Liver (tissue), 9 donors: ENCODE results near the gene NAT16. TPM values are rescaled to one million over a fixed set of nuclear protein-coding genes. Genes with fewer than 3 reads are reported as not detected.

Experiments
- DNase-seq: peaks from one replicate; pipeline ENCODE4 v3.0.0-alpha.2; 2017; ENCODE audit warnings: low spot score
- H3K27ac ChIP-seq, 2 donors: one replicate each; pipeline ENCODE4 v1.7.0; 2013; ENCODE audit warnings: inconsistent platforms in 2 of 2, low read length in 2 of 2, control low read depth in 1 of 2, low read depth in 1 of 2, mild to moderate bottlenecking in 1 of 2
- H3K27me3 ChIP-seq, 4 donors: one replicate each; pipeline versions ENCODE4 v1.6.1 to v1.7.0; 2013; ENCODE audit warnings: low read length in 3 of 4, inconsistent platforms in 1 of 4, mild to moderate bottlenecking in 1 of 4, moderate library complexity in 1 of 4; ENCODE audit not compliant: control insufficient read depth in 4 of 4, insufficient read depth in 4 of 4
- H3K36me3 ChIP-seq, 4 donors: one replicate each; pipeline versions ENCODE4 v1.6.1 to v1.7.0; 2013; ENCODE audit warnings: low read length in 3 of 4, mild to moderate bottlenecking in 3 of 4, low read depth in 1 of 4, moderate library complexity in 1 of 4; ENCODE audit not compliant: control insufficient read depth in 4 of 4, insufficient read depth in 3 of 4
- H3K4me1 ChIP-seq, 4 donors: one replicate each; pipeline versions ENCODE4 v1.6.1 to v1.7.0; 2013; ENCODE audit warnings: low read length in 3 of 4, mild to moderate bottlenecking in 3 of 4, moderate library complexity in 1 of 4; ENCODE audit not compliant: control insufficient read depth in 4 of 4, insufficient read depth in 4 of 4
- H3K4me3 ChIP-seq, 3 donors: one replicate each; pipeline versions ENCODE4 v1.6.1 to v1.7.0; 2013; ENCODE audit warnings: low read length in 3 of 3, control low read depth in 1 of 3, low read depth in 1 of 3, mild to moderate bottlenecking in 1 of 3
- H3K9ac ChIP-seq, 2 donors: one replicate each; pipeline ENCODE4 v1.7.0; 2013; ENCODE audit warnings: low read length in 2 of 2, mild to moderate bottlenecking in 2 of 2, moderate library complexity in 2 of 2, control low read depth in 1 of 2, low read depth in 1 of 2
- H3K9me3 ChIP-seq, 4 donors: one replicate each; pipeline versions ENCODE4 v1.6.1 to v1.7.0; 2013; ENCODE audit warnings: low read length in 3 of 4; ENCODE audit not compliant: control insufficient read depth in 4 of 4
- ATF3 ChIP-seq: IDR thresholded peaks from 2 replicates; pipeline ENCODE4 v1.6.1; 2016; ENCODE audit warnings: antibody characterized with exemption
- CTCF ChIP-seq: fragments of 150-350 bp; IDR thresholded peaks from 2 replicates; pipeline ENCODE4 v1.5.1; 2017; ENCODE audit warnings: improper control_type of control experiment, low read depth, low read length; ENCODE audit not compliant: missing input control
- EGR1 ChIP-seq, 2 donors: IDR thresholded peaks; 2 replicates each; pipeline ENCODE4 v1.6.1; 2016 to 2018; ENCODE audit warnings: antibody characterized with exemption in 2 of 2, low read depth in 2 of 2
- FOXA1 ChIP-seq: IDR thresholded peaks from 2 replicates; pipeline ENCODE4 v1.6.1; 2016; ENCODE audit warnings: antibody characterized with exemption
- FOXA2 ChIP-seq: IDR thresholded peaks from 2 replicates; pipeline ENCODE4 v1.6.1; 2016; ENCODE audit warnings: antibody characterized with exemption
- GABPA ChIP-seq, 2 donors: IDR thresholded peaks in 1 of 2; conservative IDR thresholded peaks in 1 of 2; 2 replicates each; pipeline ENCODE4 v1.6.1; 2016; ENCODE audit warnings: antibody characterized with exemption in 2 of 2, mild to moderate bottlenecking in 1 of 2, moderate library complexity in 1 of 2
- HNF4A ChIP-seq, 2 donors: conservative IDR thresholded peaks; 2 replicates each; pipeline ENCODE4 v1.6.1; 2016; ENCODE audit warnings: antibody characterized with exemption in 2 of 2, mild to moderate bottlenecking in 2 of 2
- HNF4G ChIP-seq: IDR thresholded peaks from 2 replicates; pipeline ENCODE4 v1.6.1; 2016; ENCODE audit warnings: antibody characterized with exemption
- JUND ChIP-seq, 2 donors: IDR thresholded peaks; 2 replicates each; pipeline ENCODE4 v1.6.1; 2016; ENCODE audit warnings: antibody characterized with exemption in 2 of 2
- MAX ChIP-seq: IDR thresholded peaks from 2 replicates; pipeline ENCODE4 v1.6.1; 2016; ENCODE audit warnings: antibody characterized with exemption
- NR2F2 ChIP-seq: IDR thresholded peaks from 2 replicates; pipeline ENCODE4 v1.6.1; 2016; ENCODE audit warnings: antibody characterized with exemption
- RAD21 ChIP-seq, 2 donors: IDR thresholded peaks; 2 replicates each; pipeline ENCODE4 v1.6.1; 2016; ENCODE audit warnings: antibody characterized with exemption in 2 of 2, mild to moderate bottlenecking in 2 of 2
- REST ChIP-seq: IDR thresholded peaks from 2 replicates; pipeline ENCODE4 v1.6.1; 2016; ENCODE audit warnings: antibody characterized with exemption, mild to moderate bottlenecking
- RXRA ChIP-seq, 2 donors: IDR thresholded peaks; 2 replicates each; pipeline ENCODE4 v1.6.1; 2017 to 2018; ENCODE audit warnings: antibody characterized with exemption in 2 of 2, mild to moderate bottlenecking in 1 of 2
- TAF1 ChIP-seq: conservative IDR thresholded peaks from 2 replicates; pipeline ENCODE4 v1.6.1; 2016; ENCODE audit warnings: antibody characterized with exemption, mild to moderate bottlenecking
- ZBTB33 ChIP-seq: IDR thresholded peaks from 2 replicates; pipeline ENCODE4 v1.6.1; 2016; ENCODE audit warnings: antibody characterized with exemption
- WGBS: extraction: QIAGEN DNeasy Blood & Tissue Kit; methylation state at CpG from one replicate; pipeline ENCODE4 v1.1.7; 2013; 5-methylcytosine and 5-hydroxymethylcytosine counted together
- polyA plus RNA-seq, 2 donors: library from polyadenylated mRNA; stranded (reverse) in 1 of 2; unstranded in 1 of 2; fragments of 200-250 nt in 1 of 2; fragments of >200 nt in 1 of 2; fragmentation: Nextera tagmentation in 1 of 2; extraction: Ambion mirVana in 1 of 2; gene quantifications; one replicate each; pipeline versions ENCODE4 v1.2.1 to v1.2.3, GENCODE V29; 2013 to 2015
- total RNA-seq, 2 donors: library from RNA; depleted of rRNA; stranded (reverse); fragments of >200 nt; gene quantifications; one replicate each; pipeline ENCODE4 v1.2.3, GENCODE V29; 2014
- donor health status: healthy.
- donor health status: healthy.
- donor health status: healthy.
- donor health status: healthy.
- donor health status: healthy.

Gene NAT16
- total and polyA plus RNA-seq, 4 donors: not detected

GRCh38 chr7:101195884-101196283 is 15.8 kb upstream of the NAT16 start:
- Histone ChIP-seq H3K36me3 (peaks cover 0 to 1% (median 0%) of the 10 kb centered on the region in 4 donors), H3K27ac (no peak overlapping the region), H3K27me3 (no peaks in the 10 kb centered on the region), H3K9me3 (no peaks in the 10 kb centered on the region), H3K4me1 (peaks cover 3 to 17% (median 11%) of the 10 kb centered on the region in 4 donors), H3K9ac (no peak overlapping the region), H3K4me3 (no peak overlapping the region)
- TF ChIP-seq RXRA (IDR thresholded peaks at IDR 0.05) (no peak), TAF1 (no peak), JUND (IDR thresholded peaks at IDR 0.05) (no peak), ATF3 (no peak), REST (no peak), CTCF (no peak), RAD21 (IDR thresholded peaks at IDR 0.05) (no peak), MAX (no peak), EGR1 (IDR thresholded peaks at IDR 0.05; ENCODE audit: low read depth in 2 of 2) (no peak), ZBTB33 (no peak), HNF4A (conservative IDR thresholded peaks at IDR 0.05) (no peak), NR2F2 (no peak), FOXA2 (no peak), GABPA (IDR thresholded peaks at IDR 0.05 in 1 of 2, conservative IDR thresholded peaks at IDR 0.05 in 1 of 2) (no peak), FOXA1 (no peak)
- DNase-seq: no peak
- 90% methylated on average over 17 of the region's 17 CpGs for WGBS

- Histone ChIP-seq H3K9me3 (no peaks in the 10 kb centered on the region), H3K27ac (no peak overlapping the region), H3K4me1 (peaks cover 3 to 6% (median 5%) of the 10 kb centered on the region in 4 donors), H3K36me3 (peaks cover 0 to 3% (median 0%) of the 10 kb centered on the region in 4 donors), H3K4me3 (no peak overlapping the region), H3K9ac (no peak overlapping the region), H3K27me3 (no peaks in the 10 kb centered on the region)
- DNase-seq: no peak
- TF ChIP-seq REST (no peak), HNF4A (conservative IDR thresholded peaks at IDR 0.05) (no peak), ZBTB33 (no peak), HNF4G (no peak), GABPA (IDR thresholded peaks at IDR 0.05 in 1 of 2, conservative IDR thresholded peaks at IDR 0.05 in 1 of 2) (no peak), RAD21 (IDR thresholded peaks at IDR 0.05) (no peak), RXRA (IDR thresholded peaks at IDR 0.05) (no peak), FOXA1 (no peak), TAF1 (no peak), MAX (no peak), ATF3 (no peak)
- WGBS: 87% methylated on average over 8 of the region's 8 CpGs
Measured at GRCh38 chr7:101189109-101189508, 9.0 kb upstream of the NAT16 start.
